Gastrocnemius medialis (tissue), 4 donors: ENCODE results near the gene SMARCA2.

Experiments
- CTCF ChIP-seq, 5 experiments: fragments of 450-650 bp in 3 of 5; fragments of 200-600 bp in 2 of 5; sonication (generic) in 2 of 5; IDR thresholded peaks in 4 of 5; conservative IDR thresholded peaks in 1 of 5; 1 replicate in 4 of 5; 2 replicates in 1 of 5; pipeline ENCODE4 v1.5.1; 2016 to 2019; ENCODE audit warnings: antibody characterized with exemption in 5 of 5, mild to moderate bottlenecking in 3 of 5, moderate library complexity in 3 of 5
- POLR2A ChIP-seq, 2 donors: fragments of 450-650 bp; IDR thresholded peaks; one replicate each; pipeline ENCODE4 v1.6.1; 2017; ENCODE audit warnings: antibody characterized with exemption in 2 of 2, mild to moderate bottlenecking in 2 of 2, moderate library complexity in 2 of 2

DNA sequence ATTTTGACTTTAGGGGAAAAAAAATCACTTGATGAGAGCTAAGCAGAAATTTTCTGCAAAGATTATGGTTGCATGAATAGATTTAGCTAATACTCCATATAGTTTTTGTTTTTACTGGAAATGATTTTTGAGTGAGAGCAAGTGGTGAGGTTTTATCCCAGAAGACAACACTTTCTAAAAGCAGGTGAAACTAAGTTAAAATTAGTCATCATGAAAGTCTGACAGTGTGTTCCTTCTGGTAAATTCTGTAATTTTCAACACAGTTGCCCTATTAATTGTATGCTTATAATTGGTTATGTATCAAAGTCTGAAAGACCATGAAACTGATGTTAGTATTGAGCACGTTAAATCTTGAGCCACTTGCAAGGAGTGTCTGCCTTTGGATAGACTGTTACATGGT is 91.5 kb downstream of the SMARCA2 start:
- no peak for TF ChIP-seq CTCF (IDR thresholded peaks at IDR 0.05 in 4 of 5, conservative IDR thresholded peaks at IDR 0.05 in 1 of 5)
- TF ChIP-seq POLR2A (IDR thresholded peaks at IDR 0.05): no peak
